ENCODE data around the gene CALN1.
"Not testable (repeated sequence)": the region's sequence is repeated elsewhere in the genome, so short reads cannot be mapped to it uniquely, and the experiment has no call there.

Gene CALN1

DNA sequence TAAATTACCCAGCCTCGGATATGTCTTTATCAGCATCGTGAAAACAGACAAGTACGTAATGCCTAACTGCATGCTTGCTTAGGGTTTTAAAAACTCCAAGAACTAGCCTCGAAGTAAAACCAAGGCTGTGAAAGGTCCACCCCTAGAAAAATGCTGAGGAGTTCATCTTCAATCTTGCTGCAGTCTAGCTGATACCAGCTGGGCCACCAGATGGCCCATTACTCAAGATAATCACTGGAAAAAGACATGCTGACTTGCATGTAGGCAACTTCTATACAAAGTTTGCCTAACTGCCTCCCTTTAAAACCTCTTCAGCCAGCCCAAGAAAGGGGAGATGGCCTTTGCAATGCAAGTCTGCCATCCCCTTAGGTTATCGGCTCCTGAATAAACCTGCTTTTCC, 666.1 kb downstream of the CALN1 start:
- Histone ChIP-seq H3K9me3 (ENCODE audit: control extremely low read depth in 1 of 5, control insufficient read depth in 4 of 5, insufficient read depth in 2 of 5, low read depth in 1 of 5, low read length in 4 of 5) (peaks cover 0 to 7% (median 3%) of the 10 kb centered on the region in 5 experiments), H3K36me3 (ENCODE audit: control insufficient read depth in 4 of 4, insufficient read depth in 4 of 4, low read length in 3 of 4) (no peaks in the 10 kb centered on the region), H3K4me3 (ENCODE audit: control insufficient read depth in 1 of 7, extremely low read depth in 1 of 7, insufficient read depth in 4 of 7, low read depth in 2 of 7, low read length in 6 of 7) (no peak overlapping the region), H3K27ac (ENCODE audit: insufficient read depth in 1 of 2, low read depth in 1 of 2, low read length in 2 of 2, poor library complexity in 1 of 2, severe bottlenecking in 2 of 2) (no peak overlapping the region), H3K27me3 (replicated peaks in 2 of 5; ENCODE audit: control insufficient read depth in 4 of 5, insufficient read depth in 5 of 5, low read length in 4 of 5) (no peaks in the 10 kb centered on the region), H3K4me1 (ENCODE audit: control extremely low read depth in 1 of 4, control insufficient read depth in 4 of 4, insufficient read depth in 4 of 4, low read length in 3 of 4) (peaks cover 0 to 6% (median 2%) of the 10 kb centered on the region in 4 experiments)
- DNase-seq = peak in 1 of 3 donors; percentile 21
- POLR2A ChIA-PET = no interaction called here
- CTCF ChIA-PET = interaction anchor here (0.7 to 0.9 kb wide), 2 partner anchors 10 to 748 kb away, joined by 3 read pairs; no protein-coding TSS in a partner anchor
- 100% methylated on average over 4 of the region's 5 CpGs for WGBS (ENCODE audit: insufficient coverage)

DNA sequence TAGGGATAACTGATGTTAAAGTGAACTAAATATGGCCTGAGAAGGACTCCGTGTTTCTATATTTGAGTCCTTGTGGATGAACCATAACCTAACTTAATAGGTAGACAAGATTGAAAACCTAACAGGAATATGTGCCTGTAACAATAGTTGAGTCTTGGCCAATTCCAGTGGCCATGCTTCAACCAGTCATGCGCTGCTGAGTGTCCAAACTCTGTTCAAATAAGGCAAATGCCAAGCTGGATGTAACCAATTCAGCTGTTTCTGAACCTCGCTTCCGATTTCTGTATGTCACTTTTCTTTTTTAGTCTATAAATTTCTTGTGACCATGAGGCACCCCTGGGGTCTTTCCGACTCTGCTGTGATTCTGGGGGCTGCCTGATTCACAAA, 672.0 kb downstream of the CALN1 start:
- CTCF ChIA-PET = interaction anchor here (1.6 to 2.7 kb wide), 2 partner anchors 14 to 910 kb away, joined by 4 to 6 read pairs; no protein-coding TSS in a partner anchor
- no peaks in the 10 kb centered on the region for H3K27me3 ChIP-seq (replicated peaks in 2 of 5; ENCODE audit: control insufficient read depth in 4 of 5, insufficient read depth in 5 of 5, low read length in 4 of 5)
- no peaks in the 10 kb centered on the region for H3K36me3 ChIP-seq (ENCODE audit: control insufficient read depth in 4 of 4, insufficient read depth in 4 of 4, low read length in 3 of 4)
- no peak overlapping the region for H3K27ac ChIP-seq (ENCODE audit: insufficient read depth in 1 of 2, low read depth in 1 of 2, low read length in 2 of 2, poor library complexity in 1 of 2, severe bottlenecking in 2 of 2)
- POLR2A ChIA-PET = no interaction called here
- no peaks in the 10 kb centered on the region for H3K9me3 ChIP-seq (ENCODE audit: control extremely low read depth in 1 of 5, control insufficient read depth in 4 of 5, insufficient read depth in 2 of 5, low read depth in 1 of 5, low read length in 4 of 5)
- no peak overlapping the region for H3K4me3 ChIP-seq (ENCODE audit: control insufficient read depth in 1 of 7, extremely low read depth in 1 of 7, insufficient read depth in 4 of 7, low read depth in 2 of 7, low read length in 6 of 7)
- no peak for DNase-seq
- H3K4me1 ChIP-seq (ENCODE audit: control extremely low read depth in 1 of 4, control insufficient read depth in 4 of 4, insufficient read depth in 4 of 4, low read length in 3 of 4) = no peaks in the 10 kb centered on the region
- 97% methylated on average over 4 of the region's 5 CpGs for WGBS (ENCODE audit: insufficient coverage)

GRCh38 chr7:71739520-71740173, 672.5 kb downstream of the CALN1 start:
- Histone ChIP-seq H3K4me3 (ENCODE audit: control insufficient read depth in 1 of 7, extremely low read depth in 1 of 7, insufficient read depth in 4 of 7, low read depth in 2 of 7, low read length in 6 of 7) (no peak overlapping the region), H3K27me3 (replicated peaks in 2 of 5; ENCODE audit: control insufficient read depth in 4 of 5, insufficient read depth in 5 of 5, low read length in 4 of 5) (no peaks in the 10 kb centered on the region), H3K9me3 (ENCODE audit: control extremely low read depth in 1 of 5, control insufficient read depth in 4 of 5, insufficient read depth in 2 of 5, low read depth in 1 of 5, low read length in 4 of 5) (no peaks in the 10 kb centered on the region), H3K4me1 (ENCODE audit: control extremely low read depth in 1 of 4, control insufficient read depth in 4 of 4, insufficient read depth in 4 of 4, low read length in 3 of 4) (no peaks in the 10 kb centered on the region), H3K36me3 (ENCODE audit: control insufficient read depth in 4 of 4, insufficient read depth in 4 of 4, low read length in 3 of 4) (no peaks in the 10 kb centered on the region), H3K27ac (ENCODE audit: insufficient read depth in 1 of 2, low read depth in 1 of 2, low read length in 2 of 2, poor library complexity in 1 of 2, severe bottlenecking in 2 of 2) (no peak overlapping the region)
- 97% methylated on average over 6 of the region's 10 CpGs for WGBS (ENCODE audit: insufficient coverage)
- CTCF ChIA-PET = interaction anchor here (1.6 to 2.7 kb wide), 2 partner anchors 15 to 910 kb away, joined by 4 to 6 read pairs; no protein-coding TSS in a partner anchor
- POLR2A ChIA-PET = no interaction called here
- DNase-seq = no peak

DNA sequence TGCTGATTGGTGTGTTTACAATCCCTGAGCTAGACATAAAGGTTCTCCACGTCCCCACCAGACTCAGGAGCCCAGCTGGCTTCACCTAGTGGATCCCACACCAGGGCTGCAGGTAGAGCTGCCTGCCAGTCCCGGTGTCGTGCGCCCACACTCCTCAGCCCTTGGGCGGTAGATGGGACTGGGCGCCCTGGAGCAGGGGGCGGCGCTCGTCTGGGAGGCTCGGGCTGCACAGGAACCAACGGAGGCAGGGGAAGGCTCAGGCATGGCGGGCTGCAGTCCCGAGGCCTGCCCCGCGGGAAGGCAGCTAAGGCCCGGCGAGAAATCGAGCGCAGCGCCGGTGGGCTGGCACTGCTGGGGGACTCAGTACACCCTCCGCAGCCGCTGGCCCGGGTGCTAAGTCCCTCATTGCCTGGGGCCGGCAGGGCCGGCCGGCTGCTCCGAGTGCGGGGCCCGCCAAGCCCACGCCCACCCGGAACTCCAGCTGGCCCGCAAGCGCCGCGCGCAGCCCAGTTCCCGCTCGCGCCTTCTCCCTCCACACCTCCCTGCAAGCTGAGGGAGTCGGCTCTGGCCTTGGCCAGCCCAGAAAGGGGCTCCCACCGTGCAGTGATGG, 674.1 kb downstream of the CALN1 start:
- H3K27me3 ChIP-seq (replicated peaks in 2 of 5; ENCODE audit: control insufficient read depth in 4 of 5, insufficient read depth in 5 of 5, low read length in 4 of 5); H3K4me1 ChIP-seq (ENCODE audit: control extremely low read depth in 1 of 4, control insufficient read depth in 4 of 4, insufficient read depth in 4 of 4, low read length in 3 of 4); H3K27ac ChIP-seq (ENCODE audit: insufficient read depth in 1 of 2, low read depth in 1 of 2, low read length in 2 of 2, poor library complexity in 1 of 2, severe bottlenecking in 2 of 2); DNase-seq; H3K4me3 ChIP-seq (ENCODE audit: control insufficient read depth in 1 of 7, extremely low read depth in 1 of 7, insufficient read depth in 4 of 7, low read depth in 2 of 7, low read length in 6 of 7); H3K36me3 ChIP-seq (ENCODE audit: control insufficient read depth in 4 of 4, insufficient read depth in 4 of 4, low read length in 3 of 4); H3K9me3 ChIP-seq (ENCODE audit: control extremely low read depth in 1 of 5, control insufficient read depth in 4 of 5, insufficient read depth in 2 of 5, low read depth in 1 of 5, low read length in 4 of 5); POLR2A ChIA-PET: not testable (repeated sequence)
- WGBS (ENCODE audit: insufficient coverage) = 100% methylated on average over 13 of the region's 42 CpGs
- CTCF ChIA-PET = interaction anchor here (1.3 to 2.7 kb wide), 3 partner anchors 14 to 908 kb away, joined by 3 to 6 read pairs (median 3); no protein-coding TSS in a partner anchor

DNA sequence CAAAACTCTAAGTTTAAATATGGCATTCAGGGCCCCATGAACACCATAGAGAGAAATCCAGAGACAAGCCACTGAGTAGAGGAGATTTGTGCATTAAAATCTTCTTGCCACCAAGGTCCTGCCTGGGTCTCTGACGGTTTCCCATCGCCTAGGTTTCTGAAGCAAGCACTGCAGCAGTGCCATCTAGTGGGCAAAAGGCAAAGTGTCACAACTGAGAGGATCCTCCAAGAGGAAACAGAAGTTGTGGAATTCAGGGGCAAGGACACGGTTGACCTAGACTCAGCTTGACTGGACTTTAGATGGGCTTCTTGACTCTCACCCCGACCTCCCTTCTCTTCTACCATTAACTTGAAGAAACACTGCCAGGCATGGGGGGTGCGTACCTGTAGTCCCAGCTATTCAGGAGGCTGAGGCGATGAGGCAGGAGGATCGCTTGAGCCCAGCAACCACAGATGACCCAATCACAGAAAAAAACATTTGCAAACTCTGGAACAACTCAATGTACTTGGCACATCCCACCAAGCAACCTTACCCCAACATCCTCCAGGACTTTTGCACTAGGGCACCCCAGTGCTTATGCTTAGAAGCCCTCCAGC, 676.1 kb downstream of the CALN1 start:
- peak; percentile 53 to 80 (median 73) for DNase-seq
- Histone ChIP-seq H3K36me3 (ENCODE audit: control insufficient read depth in 4 of 4, insufficient read depth in 4 of 4, low read length in 3 of 4) (no peaks in the 10 kb centered on the region), H3K4me3 (ENCODE audit: control insufficient read depth in 1 of 7, extremely low read depth in 1 of 7, insufficient read depth in 4 of 7, low read depth in 2 of 7, low read length in 6 of 7) (no peak overlapping the region), H3K4me1 (ENCODE audit: control extremely low read depth in 1 of 4, control insufficient read depth in 4 of 4, insufficient read depth in 4 of 4, low read length in 3 of 4) (peaks cover 0 to 5% (median 3%) of the 10 kb centered on the region in 4 experiments), H3K27ac (ENCODE audit: insufficient read depth in 1 of 2, low read depth in 1 of 2, low read length in 2 of 2, poor library complexity in 1 of 2, severe bottlenecking in 2 of 2) (no peak overlapping the region), H3K9me3 (ENCODE audit: control extremely low read depth in 1 of 5, control insufficient read depth in 4 of 5, insufficient read depth in 2 of 5, low read depth in 1 of 5, low read length in 4 of 5) (no peaks in the 10 kb centered on the region), H3K27me3 (replicated peaks in 2 of 5; ENCODE audit: control insufficient read depth in 4 of 5, insufficient read depth in 5 of 5, low read length in 4 of 5) (peaks cover 0 to 1% (median 0%) of the 10 kb centered on the region in 5 experiments)
- POLR2A ChIA-PET = no interaction called here
- whole genome bisulfite sequencing (ENCODE audit: insufficient coverage) = 20% methylated on average over 5 of the region's 7 CpGs
- CTCF ChIA-PET = interaction anchor here (0.8 to 5.8 kb wide), 8 partner anchors 14 to 908 kb away, joined by 3 to 48 read pairs (median 4); no protein-coding TSS in a partner anchor

DNA sequence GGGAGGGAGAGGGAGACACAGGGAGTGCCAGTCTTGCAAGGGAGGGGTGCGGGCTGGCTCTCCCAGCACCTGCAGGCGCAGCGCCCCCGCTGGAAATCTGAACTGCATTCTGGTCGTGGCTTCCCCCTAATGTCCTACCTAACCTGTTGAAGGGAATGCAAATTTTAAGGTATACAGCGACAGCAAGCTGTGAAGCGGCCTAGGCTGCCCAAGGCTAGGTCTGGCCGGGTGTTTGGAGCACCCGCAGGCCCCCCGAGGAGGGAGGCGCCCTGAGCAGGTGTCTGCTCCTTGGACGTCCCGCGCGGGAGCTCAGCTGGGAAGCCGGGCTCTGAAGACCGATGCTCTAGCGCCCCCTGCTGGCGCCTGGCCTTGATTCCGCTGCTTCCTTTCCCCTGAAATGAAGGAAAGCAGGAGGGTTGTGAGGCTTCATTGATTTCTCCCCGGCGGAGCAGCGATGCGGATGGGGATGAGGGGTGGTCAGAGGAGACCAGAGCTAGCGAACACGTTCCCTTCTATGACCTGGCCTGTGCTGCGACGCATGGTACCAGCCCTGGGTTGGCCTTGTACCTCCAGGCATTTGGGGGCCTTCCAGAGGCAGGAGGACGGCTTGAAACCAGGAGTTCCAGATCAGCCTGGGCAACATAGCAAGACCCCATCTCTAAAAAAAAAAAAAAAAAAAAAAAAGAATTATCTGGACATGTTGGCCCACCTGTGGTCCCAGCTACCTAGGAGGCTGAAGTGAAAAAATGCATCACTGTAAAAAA, 678.8 kb downstream of the CALN1 start:
- Histone ChIP-seq H3K36me3 (ENCODE audit: control insufficient read depth in 4 of 4, insufficient read depth in 4 of 4, low read length in 3 of 4) (no peaks in the 10 kb centered on the region), H3K27me3 (replicated peaks in 2 of 5; ENCODE audit: control insufficient read depth in 4 of 5, insufficient read depth in 5 of 5, low read length in 4 of 5) (peaks cover 0 to 5% (median 0%) of the 10 kb centered on the region in 5 experiments), H3K4me3 (ENCODE audit: control insufficient read depth in 1 of 7, extremely low read depth in 1 of 7, insufficient read depth in 4 of 7, low read depth in 2 of 7, low read length in 6 of 7) (peak overlapping the region in 4 of 7 experiments; percentile 27 to 58 (median 54)), H3K9me3 (ENCODE audit: control extremely low read depth in 1 of 5, control insufficient read depth in 4 of 5, insufficient read depth in 2 of 5, low read depth in 1 of 5, low read length in 4 of 5) (peaks cover 0 to 3% (median 0%) of the 10 kb centered on the region in 5 experiments), H3K4me1 (ENCODE audit: control extremely low read depth in 1 of 4, control insufficient read depth in 4 of 4, insufficient read depth in 4 of 4, low read length in 3 of 4) (peaks cover 0 to 5% (median 3%) of the 10 kb centered on the region in 4 experiments), H3K27ac (ENCODE audit: insufficient read depth in 1 of 2, low read depth in 1 of 2, low read length in 2 of 2, poor library complexity in 1 of 2, severe bottlenecking in 2 of 2) (no peak overlapping the region)
- WGBS (ENCODE audit: insufficient coverage) = 2% methylated on average over 21 of the region's 29 CpGs
- ChIA-PET POLR2A (no interaction called here), CTCF (interaction anchor here (0.7 to 5.8 kb wide), 9 partner anchors 9 to 907 kb away, joined by 3 to 48 read pairs (median 4); no protein-coding TSS in a partner anchor)
- peak; percentile 72 to 84 (median 79) for DNase-seq
